Measurements from ENCODE around the gene CDR2. TPM values are rescaled to one million over a fixed set of nuclear protein-coding genes. Genes with fewer than 3 reads are reported as not detected.

Gene CDR2
- total RNA-seq, 2 experiments from 2014 or later: 42.5 to 42.8 TPM

Other genes starting within 250 kb of the CDR2 start
- under 1 TPM in 1 of 2 experiments, not detected in 1; 0.15 TPM for gene SDR42E2, start 212.1 kb downstream of the CDR2 start, total RNA-seq
- gene EEF2K, start 168.3 kb downstream of the CDR2 start, total RNA-seq: 1 to 10 TPM; 9.8 to 10.0 TPM
- gene POLR3E, start 77.2 kb downstream of the CDR2 start, total RNA-seq: 10 to 100 TPM; 72.9 to 74.7 TPM
- 100 to 1,000 TPM; 131 to 140 TPM for gene NPIPB5, start 136.3 kb upstream of the CDR2 start, total RNA-seq